ENCODE measurements around the gene UGCG. TPM values are rescaled to one million over a fixed set of nuclear protein-coding genes. Genes with fewer than 3 reads are reported as not detected.

Gene UGCG
- total RNA-seq, 1 experiment from 2014 or later = 46.0 TPM

- intact Hi-C loops (cut with micrococcal nuclease; ENCODE audit: unreplicated experiment) = no loop called here
- POLR2A ChIA-PET = no interaction called here
- CTCF ChIA-PET = no interaction called here
- H3K27ac ChIP-seq (ENCODE audit: low read length) = no peak overlapping the region
- ATAC-seq (no peak), DNase-seq (ENCODE audit: low read depth, low spot score) (no peak)
- BruUV-seq (replicated peaks) = no TSS peak
- TF ChIP-seq CTCF (IDR thresholded peaks at IDR 0.05) (no peak), REST (IDR thresholded peaks at IDR 0.05; ENCODE audit: insufficient read depth in 1 of 2, low read depth in 2 of 2, low read length in 1 of 2) (no peak), SIN3A (IDR thresholded peaks at IDR 0.05; ENCODE audit: borderline replicate concordance, insufficient read depth, low read depth, low read length) (no peak), POLR2AphosphoS5 (IDR thresholded peaks at IDR 0.05; ENCODE audit: low read depth, low read length) (no peak), TCF7L2 (IDR thresholded peaks at IDR 0.05; ENCODE audit: low read depth, low read length) (no peak)
- H3K36me3 ChIP-seq (ENCODE audit: control insufficient read depth, insufficient read depth, low read length) = peaks cover 18% of the 10 kb centered on the region
- no peaks in the 10 kb centered on the region for H3K9me3 ChIP-seq (ENCODE audit: control insufficient read depth, insufficient read depth, low read depth, low read length)
- peaks cover 23% of the 10 kb centered on the region for H3K4me1 ChIP-seq (ENCODE audit: control insufficient read depth, insufficient read depth, low read length)
- H3K27me3 ChIP-seq (ENCODE audit: control insufficient read depth, insufficient read depth, low read length) = no peaks in the 10 kb centered on the region
- in situ Hi-C loops (cut with HindIII; ENCODE audit: low pct_unique_long_range_greater_than_20kb, low sequenced_read_pairs) = no loop called here
- no peak overlapping the region for H3K4me3 ChIP-seq (ENCODE audit: low read depth in 2 of 2, low read length in 2 of 2)
Measured at GRCh38 chr9:111924281-111924680, 27.7 kb downstream of the UGCG start.

- Histone ChIP-seq H3K4me3 (ENCODE audit: low read depth in 2 of 2, low read length in 2 of 2) (no peak overlapping the region), H3K27ac (ENCODE audit: low read length) (peak overlapping the region; percentile 51; the same call in 1 of the 2 replicates), H3K9me3 (ENCODE audit: control insufficient read depth, insufficient read depth, low read depth, low read length) (no peaks in the 10 kb centered on the region), H3K36me3 (ENCODE audit: control insufficient read depth, insufficient read depth, low read length) (peaks cover 18% of the 10 kb centered on the region), H3K27me3 (ENCODE audit: control insufficient read depth, insufficient read depth, low read length) (no peaks in the 10 kb centered on the region), H3K4me1 (ENCODE audit: control insufficient read depth, insufficient read depth, low read length) (peaks cover 21% of the 10 kb centered on the region)
- ATAC-seq = no peak
- CTCF ChIA-PET = no interaction called here
- DNase-seq (ENCODE audit: low read depth, low spot score) = no peak
- in situ Hi-C loops (cut with HindIII; ENCODE audit: low pct_unique_long_range_greater_than_20kb, low sequenced_read_pairs) (no loop called here), intact Hi-C loops (cut with micrococcal nuclease; ENCODE audit: unreplicated experiment) (no loop called here)
- TF ChIP-seq POLR2AphosphoS5 (IDR thresholded peaks at IDR 0.05; ENCODE audit: low read depth, low read length) (no peak), REST (IDR thresholded peaks at IDR 0.05; ENCODE audit: insufficient read depth in 1 of 2, low read depth in 2 of 2, low read length in 1 of 2) (no peak), CTCF (IDR thresholded peaks at IDR 0.05) (no peak)
- BruUV-seq (replicated peaks) = TSS peak; percentile 16
- POLR2A ChIA-PET = no interaction called here
Measured at GRCh38 chr9:111925017-111925770, 28.6 kb downstream of the UGCG start.
